ENCODE data around the gene RAD51B.
A peak's percentile ranks its signal among the peaks of the same experiment; 100 is the strongest.

The RAD51B gene

GRCh38 chr14:68770553-68771286 is 951.1 kb downstream of the RAD51B start:
- Mint-ChIP-seq H3K36me3 (ENCODE audit: low read depth) (peaks cover 2% of the 10 kb centered on the region), H3K4me1 (peaks cover 23% of the 10 kb centered on the region), H3K4me3 (no peak overlapping the region), H3K9me3 (peaks cover 2% of the 10 kb centered on the region), H3K27me3 (ENCODE audit: low read depth) (peaks cover 6% of the 10 kb centered on the region), H3K27ac (peak overlapping the region; percentile 21 to 82 (median 81))
- TF ChIP-seq CTCF (IDR thresholded peaks at IDR 0.05; ENCODE audit: unreplicated experiment in 3 of 3): no peak

GRCh38 chr14:68771631-68772030 is 952.1 kb downstream of the RAD51B start:
- Mint-ChIP-seq H3K36me3 (ENCODE audit: low read depth) (peaks cover 3% of the 10 kb centered on the region), H3K4me1 (peaks cover 21% of the 10 kb centered on the region), H3K9me3 (peaks cover 4% of the 10 kb centered on the region), H3K27ac (peak overlapping the region; percentile 17 to 81 (median 74)), H3K4me3 (no peak overlapping the region), H3K27me3 (ENCODE audit: low read depth) (peaks cover 6% of the 10 kb centered on the region)
- TF ChIP-seq CTCF (IDR thresholded peaks at IDR 0.05; ENCODE audit: unreplicated experiment in 3 of 3): no peak

DNA sequence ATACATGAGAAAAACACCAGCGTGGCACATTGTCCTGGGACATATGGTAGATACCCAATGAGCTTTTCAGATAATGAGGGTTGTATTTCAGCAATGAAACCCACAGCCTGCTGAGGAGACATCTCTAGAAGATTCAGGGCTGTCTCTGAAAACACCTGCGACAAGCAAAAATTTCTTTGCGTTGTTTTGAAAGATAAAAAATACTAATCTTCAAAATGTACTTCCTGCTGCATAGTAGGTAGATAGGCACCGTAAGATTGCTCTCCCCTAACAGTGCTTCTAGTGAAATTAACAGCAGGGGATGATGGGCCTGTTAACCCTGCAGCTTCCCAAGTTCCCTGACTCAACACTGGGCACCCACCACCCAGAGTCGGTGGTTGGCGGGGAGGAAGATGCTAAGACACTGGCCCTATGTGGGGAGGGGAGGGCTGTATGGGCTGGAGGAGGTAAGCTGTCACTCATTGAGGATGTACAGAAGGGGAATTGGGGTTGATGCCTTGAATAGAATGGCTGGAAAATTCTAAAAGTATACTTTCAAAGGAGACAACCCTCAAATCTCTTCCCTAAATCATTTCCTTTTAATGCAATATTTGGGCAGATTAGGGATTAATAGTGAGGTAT is 953.3 kb downstream of the RAD51B start:
- H3K27me3 Mint-ChIP-seq (ENCODE audit: low read depth): peaks cover 6% of the 10 kb centered on the region
- no peak for TF ChIP-seq CTCF (IDR thresholded peaks at IDR 0.05; ENCODE audit: unreplicated experiment in 3 of 3)
- peaks cover 4% of the 10 kb centered on the region for H3K9me3 Mint-ChIP-seq
- peak overlapping the region in 1 of 3 experiments; percentile 61 for H3K27ac Mint-ChIP-seq
- peaks cover 3% of the 10 kb centered on the region for H3K36me3 Mint-ChIP-seq (ENCODE audit: low read depth)
- peaks cover 17% of the 10 kb centered on the region for H3K4me1 Mint-ChIP-seq
- H3K4me3 Mint-ChIP-seq: no peak overlapping the region

GRCh38 chr14:68774771-68775613 is 955.4 kb downstream of the RAD51B start:
- Mint-ChIP-seq H3K4me1 (peaks cover 35% of the 10 kb centered on the region), H3K27me3 (ENCODE audit: low read depth) (no peaks in the 10 kb centered on the region), H3K27ac (peak overlapping the region in 2 of 3 experiments; percentile 15 to 47), H3K9me3 (peaks cover 4% of the 10 kb centered on the region), H3K36me3 (ENCODE audit: low read depth) (peaks cover 3% of the 10 kb centered on the region), H3K4me3 (no peak overlapping the region)
- no peak for TF ChIP-seq CTCF (IDR thresholded peaks at IDR 0.05; ENCODE audit: unreplicated experiment in 3 of 3)

DNA sequence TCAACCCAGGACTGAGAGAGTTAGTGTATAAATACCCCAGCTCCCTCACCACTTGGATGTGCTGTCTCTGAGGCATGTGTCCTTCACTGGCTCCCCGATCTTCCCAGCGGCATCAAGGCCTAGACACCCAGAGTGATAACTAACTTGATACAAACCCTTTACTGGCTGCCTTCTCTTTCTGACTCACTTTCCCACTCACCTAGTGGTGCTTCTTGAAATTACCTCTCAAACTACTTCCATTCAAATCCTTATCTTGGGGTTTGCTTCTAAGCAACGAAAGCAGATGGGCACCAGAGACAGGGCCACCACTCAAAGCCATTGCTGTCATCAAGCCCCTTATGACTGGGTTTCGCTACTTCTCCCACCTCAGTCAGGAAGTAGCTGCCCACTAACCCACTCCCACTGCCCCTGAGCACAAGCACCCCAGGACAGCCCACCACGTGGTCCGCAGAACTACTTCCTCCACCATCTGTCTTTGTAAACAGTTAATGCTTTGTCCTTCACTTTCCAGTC is 956.1 kb downstream of the RAD51B start:
- Mint-ChIP-seq H3K9me3 (peaks cover 4% of the 10 kb centered on the region), H3K4me1 (peaks cover 37% of the 10 kb centered on the region), H3K36me3 (ENCODE audit: low read depth) (peaks cover 3% of the 10 kb centered on the region), H3K4me3 (no peak overlapping the region), H3K27me3 (ENCODE audit: low read depth) (no peaks in the 10 kb centered on the region), H3K27ac (peak overlapping the region in 2 of 3 experiments; percentile 9 to 21)
- TF ChIP-seq CTCF (IDR thresholded peaks at IDR 0.05; ENCODE audit: unreplicated experiment in 3 of 3): no peak

All from nephron (organoid).